GM12875 (cell line): ENCODE measurements around the gene APEH.

Experiments used
- H3K4me3 ChIP-seq: one replicate; pipeline ENCODE4 v1.5.1; 2011; ENCODE audit warnings: low read depth, low read length, control low read depth
- TF ChIP-seq, protein P1 (sequence below): IDR thresholded peaks from 2 replicates; pipeline ENCODE4 v1.5.1; 2011; ENCODE audit warnings: low read depth, mild to moderate bottlenecking, control low read depth, inconsistent platforms, low read length, moderate library complexity, borderline replicate concordance; ENCODE audit not compliant: insufficient read depth

The APEH gene

DNA sequence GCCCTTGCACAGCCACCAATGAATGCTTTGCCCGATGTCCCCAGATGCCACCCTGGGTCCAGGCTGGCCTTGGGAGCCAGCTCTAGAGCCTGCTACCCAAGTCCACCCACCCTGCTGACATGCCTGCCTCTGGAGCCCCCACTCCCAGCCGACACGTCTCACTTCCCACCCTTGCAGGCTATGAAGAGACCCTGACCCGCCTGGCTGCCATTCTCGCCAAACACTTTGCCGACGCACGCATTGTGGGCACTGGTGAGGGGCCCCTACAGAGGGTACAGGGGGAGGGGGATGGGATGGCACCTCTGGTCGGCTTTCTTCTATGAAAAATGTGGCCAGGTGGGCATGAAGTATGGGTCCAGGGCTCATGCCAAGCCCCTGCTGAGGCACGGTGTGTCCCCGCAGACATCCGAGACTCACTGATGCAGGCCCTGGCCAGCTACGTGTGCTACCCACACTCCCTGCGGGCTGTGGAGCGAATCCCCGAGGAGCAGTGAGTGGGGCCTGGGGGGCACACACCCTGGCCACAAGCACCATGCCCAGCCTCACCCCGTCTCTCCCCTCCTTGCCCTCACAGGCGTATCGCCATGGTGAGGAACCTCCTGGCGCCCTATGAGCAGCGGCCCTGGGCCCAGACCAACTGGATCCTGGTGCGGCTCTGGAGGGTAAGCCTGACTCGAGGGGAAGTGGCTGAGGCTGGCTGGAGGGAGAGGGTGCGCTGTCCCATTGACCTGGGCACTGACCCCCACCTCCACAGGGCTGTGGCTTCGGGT is 39.4 kb downstream of the APEH start:
- H3K4me3 ChIP-seq: no peak overlapping the region
- TF ChIP-seq, protein P1, sequence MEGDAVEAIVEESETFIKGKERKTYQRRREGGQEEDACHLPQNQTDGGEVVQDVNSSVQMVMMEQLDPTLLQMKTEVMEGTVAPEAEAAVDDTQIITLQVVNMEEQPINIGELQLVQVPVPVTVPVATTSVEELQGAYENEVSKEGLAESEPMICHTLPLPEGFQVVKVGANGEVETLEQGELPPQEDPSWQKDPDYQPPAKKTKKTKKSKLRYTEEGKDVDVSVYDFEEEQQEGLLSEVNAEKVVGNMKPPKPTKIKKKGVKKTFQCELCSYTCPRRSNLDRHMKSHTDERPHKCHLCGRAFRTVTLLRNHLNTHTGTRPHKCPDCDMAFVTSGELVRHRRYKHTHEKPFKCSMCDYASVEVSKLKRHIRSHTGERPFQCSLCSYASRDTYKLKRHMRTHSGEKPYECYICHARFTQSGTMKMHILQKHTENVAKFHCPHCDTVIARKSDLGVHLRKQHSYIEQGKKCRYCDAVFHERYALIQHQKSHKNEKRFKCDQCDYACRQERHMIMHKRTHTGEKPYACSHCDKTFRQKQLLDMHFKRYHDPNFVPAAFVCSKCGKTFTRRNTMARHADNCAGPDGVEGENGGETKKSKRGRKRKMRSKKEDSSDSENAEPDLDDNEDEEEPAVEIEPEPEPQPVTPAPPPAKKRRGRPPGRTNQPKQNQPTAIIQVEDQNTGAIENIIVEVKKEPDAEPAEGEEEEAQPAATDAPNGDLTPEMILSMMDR: no peak

DNA sequence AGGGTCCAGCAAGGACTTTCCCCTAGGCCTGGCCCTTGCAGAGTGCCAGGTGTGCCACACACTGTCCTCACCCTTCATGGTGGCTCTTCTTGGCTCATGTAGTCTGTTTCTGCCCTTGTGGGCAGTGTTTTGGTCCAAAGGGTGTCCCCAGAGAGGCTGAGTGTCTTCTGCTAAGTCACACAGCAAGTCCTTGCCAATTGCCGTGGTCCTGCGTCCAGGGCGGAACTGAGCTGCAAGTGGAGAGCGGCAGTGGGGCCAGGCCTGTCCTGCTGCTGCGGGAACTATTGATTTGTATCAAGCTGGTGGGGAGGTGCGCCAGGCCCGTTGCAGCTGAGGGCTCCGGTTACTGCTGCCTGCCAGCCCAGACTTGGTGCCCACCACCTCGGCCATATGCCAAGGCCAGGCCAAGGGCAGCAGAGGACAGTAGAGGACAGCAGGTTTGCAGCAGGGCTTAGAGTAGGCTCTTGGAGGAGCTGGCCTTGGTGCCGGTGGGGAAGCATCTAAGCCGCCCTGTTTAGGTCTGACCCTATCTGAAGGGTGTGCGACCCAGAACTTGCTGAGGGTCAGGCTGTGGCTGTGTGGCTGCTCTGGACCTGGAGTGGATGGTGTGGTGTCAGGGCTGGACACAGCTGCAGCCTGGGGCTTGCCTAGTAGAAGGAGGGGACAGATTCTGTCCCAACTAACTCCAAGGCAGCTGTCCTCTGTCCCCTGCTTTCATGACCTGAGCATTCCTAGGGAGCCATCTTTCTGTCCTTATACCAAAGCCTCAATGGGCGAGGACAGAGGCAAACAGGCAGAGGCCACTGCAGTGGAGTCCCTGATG is 40.8 kb downstream of the APEH start:
- TF ChIP-seq, protein P1: no peak
- no peak overlapping the region for H3K4me3 ChIP-seq

DNA sequence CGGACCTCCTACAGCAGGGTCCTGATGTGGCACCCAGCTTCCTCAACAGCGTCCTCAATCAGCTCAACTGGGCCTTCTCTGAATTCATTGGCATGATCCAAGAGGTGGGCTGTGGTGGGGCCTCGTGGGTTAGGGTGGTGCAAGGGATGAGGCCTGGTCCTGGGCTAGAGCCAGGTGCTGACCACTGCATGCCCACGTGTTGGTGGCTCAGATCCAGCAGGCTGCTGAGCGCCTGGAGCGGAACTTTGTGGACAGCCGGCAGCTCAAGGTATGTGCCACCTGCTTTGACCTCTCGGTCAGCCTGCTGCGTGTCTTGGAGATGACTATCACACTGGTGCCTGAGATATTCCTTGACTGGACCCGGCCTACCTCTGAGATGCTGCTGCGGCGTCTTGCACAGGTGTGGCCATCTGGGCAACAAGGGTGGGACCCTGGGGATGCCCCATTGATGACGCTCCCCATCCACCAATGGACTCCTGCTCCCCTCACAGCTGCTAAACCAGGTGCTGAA is 41.5 kb downstream of the APEH start:
- TF ChIP-seq, protein P1: no peak
- no peak overlapping the region for H3K4me3 ChIP-seq

DNA sequence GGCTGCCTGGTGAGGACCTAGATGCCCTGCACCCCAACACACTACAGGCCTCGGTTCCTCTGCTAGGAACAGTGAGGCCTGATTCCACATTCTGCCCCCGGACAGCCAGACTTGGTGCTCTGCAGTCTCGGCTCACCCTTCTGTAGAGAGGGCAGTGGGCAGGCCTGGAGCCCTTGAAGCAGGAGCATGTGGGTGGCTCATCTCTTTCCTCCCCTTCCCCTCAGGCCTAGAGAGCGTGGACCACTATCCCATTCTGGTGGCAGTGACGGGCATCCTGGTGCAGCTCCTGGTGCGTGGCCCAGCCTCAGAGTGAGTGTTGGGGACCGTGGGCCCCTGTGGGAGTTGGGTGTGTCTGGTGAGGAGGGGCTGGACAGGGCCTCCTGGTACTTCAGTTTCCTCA is 42.0 kb downstream of the APEH start:
- H3K4me3 ChIP-seq: no peak overlapping the region
- TF ChIP-seq, protein P1: no peak

DNA sequence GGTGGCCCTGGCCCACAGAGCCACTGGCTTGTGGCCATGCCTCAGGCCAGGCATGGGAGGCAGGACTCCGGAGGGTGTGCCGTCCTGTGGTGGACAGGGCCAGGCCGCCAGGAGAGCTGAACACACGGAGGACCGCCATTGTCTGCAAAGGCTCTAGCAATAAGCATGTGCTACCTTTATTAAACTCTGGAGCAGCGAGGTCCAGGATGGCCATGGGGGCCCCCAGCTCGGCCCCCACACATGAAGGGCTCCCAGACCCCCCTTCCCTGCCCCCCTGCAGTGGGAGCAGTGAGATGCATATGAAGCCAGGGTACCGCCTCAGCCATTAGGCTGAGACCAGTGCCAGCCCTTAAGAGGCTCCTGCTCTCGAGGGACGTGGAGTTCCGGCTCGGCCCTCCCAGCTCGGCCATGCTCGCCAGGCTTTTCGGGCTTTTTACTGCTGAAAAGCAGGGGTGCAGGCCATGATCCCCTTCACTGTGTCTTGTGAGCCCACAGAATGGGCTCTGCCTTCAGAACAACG is 42.6 kb downstream of the APEH start:
- H3K4me3 ChIP-seq: no peak overlapping the region
- TF ChIP-seq, protein P1: no peak

DNA sequence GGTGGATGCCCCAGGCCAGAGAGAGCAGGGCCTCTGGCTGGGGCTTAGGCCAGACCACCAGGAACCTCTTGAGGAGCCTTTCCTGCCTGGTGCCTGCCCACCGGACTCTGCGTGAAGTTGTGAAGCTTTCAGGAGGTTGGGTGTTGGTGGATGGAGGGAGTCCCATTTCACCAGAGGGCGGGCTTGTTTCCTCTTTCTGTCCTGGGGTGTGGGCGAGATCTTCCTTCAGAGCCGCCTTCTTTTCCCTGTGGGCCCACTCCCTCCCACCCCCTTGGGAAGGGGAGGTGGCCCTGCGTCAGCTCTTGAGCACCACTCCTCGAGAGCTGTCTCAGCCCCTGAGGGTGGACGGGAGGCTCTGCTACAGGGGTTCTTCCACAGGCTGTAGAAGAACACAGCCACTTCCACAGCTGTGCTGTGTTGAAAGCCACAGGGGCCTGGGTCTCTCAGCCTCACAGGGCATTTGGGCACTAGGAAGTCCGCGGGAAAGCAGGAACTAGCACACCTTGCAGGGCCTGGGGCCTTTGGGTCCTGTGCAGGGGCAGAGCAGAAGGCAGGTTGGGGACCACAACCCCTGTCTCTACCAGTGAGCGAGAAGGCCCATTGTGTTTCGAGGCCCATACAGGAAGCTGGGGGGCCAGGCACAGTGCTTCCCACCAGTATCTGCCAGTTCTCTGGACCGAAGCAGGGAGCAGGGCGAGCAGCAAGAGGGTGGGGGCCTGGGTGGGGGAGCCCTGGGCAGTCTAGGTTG is 43.2 kb downstream of the APEH start:
- H3K4me3 ChIP-seq: no peak overlapping the region
- TF ChIP-seq, protein P1: no peak
